ENCODE results near the gene SLC25A39. TPM values are rescaled to one million over a fixed set of nuclear protein-coding genes. Genes with fewer than 3 reads are reported as not detected.

The SLC25A39 gene
- total and polyA plus RNA-seq, 2 of the 4 experiments (the other 2 are of a cell fraction): 49.1 to 99.7 TPM

- no peak overlapping the region for H3K56ac ChIP-seq (ENCODE audit: extremely low read depth, insufficient read depth, low read length)
- no peaks in the 10 kb centered on the region for H3K36me3 ChIP-seq (ENCODE audit: control insufficient read depth, insufficient read depth, low read length)
- ATAC-seq (ENCODE audit: low read depth): no peak
- no TSS peak for BruUV-seq (replicated peaks)
- 0 out of 2 replicates have a peak overlapping the region, but pooled peaks have one; percentile 8 for H3K14ac ChIP-seq (replicated peaks; ENCODE audit: low read depth, low read length)
- POLR2A ChIA-PET (ENCODE audit: unreplicated experiment): no interaction called here
- WGBS, 2 experiments (ENCODE audit: extremely low coverage in 2 of 2, insufficient read length in 1 of 2): no CpG with 5 or more reads among the region's 2 CpGs
- dilution Hi-C loops (cut with HindIII; ENCODE audit: low sequenced_read_pairs, unreplicated experiment) (no loop called here), in situ Hi-C loops (cut with MboI; ENCODE audit: low sequenced_read_pairs) (no loop called here), intact Hi-C loops (cut with micrococcal nuclease) (no loop called here)
- H3K23ac ChIP-seq (ENCODE audit: low read depth, low read length): peak overlapping the region; percentile 8; the same call in 1 of the 2 replicates
- peaks cover 14% of the 10 kb centered on the region for H3K9me1 ChIP-seq (ENCODE audit: insufficient read depth, low read length)
- peak overlapping the region; percentile 26 to 62; a peak in 1 of 4 replicates for H4K8ac ChIP-seq (ENCODE audit: low read depth in 2 of 2, low read length in 2 of 2)
- peak overlapping the region; percentile 88 for H2AFZ ChIP-seq (replicated peaks; ENCODE audit: low read length, poor library complexity)
- H3K27ac ChIP-seq (ENCODE audit: insufficient read depth, low read length): no peak overlapping the region
- H3K4me3 ChIP-seq (ENCODE audit: insufficient read depth, low read depth, low read length): no peak overlapping the region
- H3K79me1 ChIP-seq (ENCODE audit: low read depth in 1 of 2, low read length in 2 of 2): peaks cover 0 to 5% of the 10 kb centered on the region in 2 experiments; a peak in 1 of 4 replicates
- H3K9ac ChIP-seq (ENCODE audit: low read depth, low read length): no peak overlapping the region
- peak overlapping the region; percentile 57; the same call in 1 of the 2 replicates for H2BK120ac ChIP-seq (ENCODE audit: low read depth, low read length)
- peak overlapping the region; percentile 80; the same call in 1 of the 3 replicates for H2BK15ac ChIP-seq (ENCODE audit: low read depth, low read length)
- no peak overlapping the region for H4K5ac ChIP-seq (ENCODE audit: low read depth, low read length)
- H3K9me3 ChIP-seq (ENCODE audit: control insufficient read depth, insufficient read depth, low read length): no peaks in the 10 kb centered on the region
- H3K27me3 ChIP-seq (ENCODE audit: control insufficient read depth, insufficient read depth, low read length): peaks cover 4% of the 10 kb centered on the region
- peak overlapping the region; percentile 2; the same call in 1 of the 2 replicates for H2AK5ac ChIP-seq (ENCODE audit: low read depth, low read length)
- H3K4me2 ChIP-seq (ENCODE audit: low read depth, low read length): no peak overlapping the region
- peak overlapping the region; percentile 24; the same call in 1 of the 2 replicates for H4K91ac ChIP-seq (ENCODE audit: insufficient read depth, low read depth, low read length)
- no peak overlapping the region; the same call in 1 of the 2 replicates for H3K18ac ChIP-seq (ENCODE audit: low read depth, low read length)
- peak overlapping the region; percentile 47; the same call in 1 of the 2 replicates for H2BK20ac ChIP-seq (ENCODE audit: low read depth, low read length)
- peak overlapping the region; percentile 65; the same call in 1 of the 2 replicates for H3K4ac ChIP-seq (ENCODE audit: low read depth, low read length)
- CTCF ChIA-PET: interaction anchor here (0.6 kb wide), 1 partner anchor 315 kb away, joined by 8 read pairs; no protein-coding TSS in a partner anchor
- DNase-seq: no peak
- H2BK5ac ChIP-seq (ENCODE audit: low read depth, low read length, poor library complexity, severe bottlenecking): no peak overlapping the region
- TF ChIP-seq RFX5 (IDR thresholded peaks at IDR 0.05; ENCODE audit: low read depth, low read length): no peak
- no peak for TF ChIP-seq SMC3 (IDR thresholded peaks at IDR 0.05; ENCODE audit: low read depth, low read length)
- no peak for TF ChIP-seq NFE2L2 (IDR thresholded peaks at IDR 0.05; ENCODE audit: low read depth, low read length)
- TF ChIP-seq ELK1 (IDR thresholded peaks at IDR 0.05; ENCODE audit: borderline replicate concordance, low read depth, low read length): no peak
- no peak for TF ChIP-seq MAFK (IDR thresholded peaks at IDR 0.05; ENCODE audit: low read depth, low read length)
- no peak for TF ChIP-seq USF2 (IDR thresholded peaks at IDR 0.05; ENCODE audit: low read depth, low read length)
- no peak for TF ChIP-seq BHLHE40 (IDR thresholded peaks at IDR 0.05; ENCODE audit: low read depth, low read length)
- no peak for TF ChIP-seq MAZ (IDR thresholded peaks at IDR 0.05; ENCODE audit: borderline replicate concordance, low read depth, low read length)
- TF ChIP-seq RAD21 (IDR thresholded peaks at IDR 0.05; ENCODE audit: low read length): no peak
- TF ChIP-seq FOS (IDR thresholded peaks at IDR 0.05; ENCODE audit: low read depth, low read length): no peak
- TF ChIP-seq CTCF (conservative IDR thresholded peaks at IDR 0.05; ENCODE audit: low read depth, low read length): no peak
- TF ChIP-seq MXI1 (IDR thresholded peaks at IDR 0.05; ENCODE audit: borderline replicate concordance, low read depth, low read length): no peak
- TF ChIP-seq RCOR1 (IDR thresholded peaks at IDR 0.05; ENCODE audit: insufficient replicate concordance, low read length): no peak
- TF ChIP-seq POLR2A (IDR thresholded peaks at IDR 0.05; ENCODE audit: low read depth, low read length): no peak
- no peak for TF ChIP-seq CHD1 (IDR thresholded peaks at IDR 0.05; ENCODE audit: low read depth, low read length)
- TF ChIP-seq CEBPB (IDR thresholded peaks at IDR 0.05; ENCODE audit: low read depth, low read length): no peak
- H4K20me1 ChIP-seq (ENCODE audit: insufficient read depth, low read length): no peaks in the 10 kb centered on the region
- H2AK9ac ChIP-seq (replicated peaks; ENCODE audit: low read depth, low read length, poor library complexity): no peak overlapping the region
- peaks cover 6% of the 10 kb centered on the region for H3K4me1 ChIP-seq (ENCODE audit: control insufficient read depth, insufficient read depth, low read length)
Measured at GRCh38 chr17:44279346-44279665, 45.3 kb downstream of the SLC25A39 start.

Data from IMR-90 (cell line).